ENCODE results near the gene TUBGCP3.

TUBGCP3 gene

GRCh38 chr13:112601371-112601770, 13.4 kb upstream of the TUBGCP3 start:
- TF ChIP-seq, protein P1, sequence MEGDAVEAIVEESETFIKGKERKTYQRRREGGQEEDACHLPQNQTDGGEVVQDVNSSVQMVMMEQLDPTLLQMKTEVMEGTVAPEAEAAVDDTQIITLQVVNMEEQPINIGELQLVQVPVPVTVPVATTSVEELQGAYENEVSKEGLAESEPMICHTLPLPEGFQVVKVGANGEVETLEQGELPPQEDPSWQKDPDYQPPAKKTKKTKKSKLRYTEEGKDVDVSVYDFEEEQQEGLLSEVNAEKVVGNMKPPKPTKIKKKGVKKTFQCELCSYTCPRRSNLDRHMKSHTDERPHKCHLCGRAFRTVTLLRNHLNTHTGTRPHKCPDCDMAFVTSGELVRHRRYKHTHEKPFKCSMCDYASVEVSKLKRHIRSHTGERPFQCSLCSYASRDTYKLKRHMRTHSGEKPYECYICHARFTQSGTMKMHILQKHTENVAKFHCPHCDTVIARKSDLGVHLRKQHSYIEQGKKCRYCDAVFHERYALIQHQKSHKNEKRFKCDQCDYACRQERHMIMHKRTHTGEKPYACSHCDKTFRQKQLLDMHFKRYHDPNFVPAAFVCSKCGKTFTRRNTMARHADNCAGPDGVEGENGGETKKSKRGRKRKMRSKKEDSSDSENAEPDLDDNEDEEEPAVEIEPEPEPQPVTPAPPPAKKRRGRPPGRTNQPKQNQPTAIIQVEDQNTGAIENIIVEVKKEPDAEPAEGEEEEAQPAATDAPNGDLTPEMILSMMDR (IDR thresholded peaks at IDR 0.05; ENCODE audit: borderline replicate concordance, insufficient read depth, low read depth, low read length), result no peak

GRCh38 chr13:112596235-112596634, 8.3 kb upstream of the TUBGCP3 start:
- no peak overlapping the region for H3K4me3 ChIP-seq (ENCODE audit: low read depth, low read length)
- TF ChIP-seq, protein P1 (IDR thresholded peaks at IDR 0.05; ENCODE audit: borderline replicate concordance, insufficient read depth, low read depth, low read length), result no peak

More at GRCh38 chr13:112601371-112601770, 13.4 kb upstream of the TUBGCP3 start:
- H3K4me3 ChIP-seq (ENCODE audit: low read depth, low read length), result no peak overlapping the region

GRCh38 chr13:112592647-112593046, 4.7 kb upstream of the TUBGCP3 start:
- TF ChIP-seq, protein P1 (IDR thresholded peaks at IDR 0.05; ENCODE audit: borderline replicate concordance, insufficient read depth, low read depth, low read length), result no peak
- no peak overlapping the region for H3K4me3 ChIP-seq (ENCODE audit: low read depth, low read length)

GRCh38 chr13:112592181-112592580, 4.2 kb upstream of the TUBGCP3 start:
- H3K4me3 ChIP-seq (ENCODE audit: low read depth, low read length), result no peak overlapping the region
- TF ChIP-seq, protein P1 (IDR thresholded peaks at IDR 0.05; ENCODE audit: borderline replicate concordance, insufficient read depth, low read depth, low read length), result no peak

- TF ChIP-seq, protein P1 (IDR thresholded peaks at IDR 0.05; ENCODE audit: borderline replicate concordance, insufficient read depth, low read depth, low read length), result no peak
- H3K4me3 ChIP-seq (ENCODE audit: low read depth, low read length), result peak overlapping the region; percentile 96
These were observed 741 bp upstream of the TUBGCP3 start for GRCh38 chr13:112588490-112589297.

DNA sequence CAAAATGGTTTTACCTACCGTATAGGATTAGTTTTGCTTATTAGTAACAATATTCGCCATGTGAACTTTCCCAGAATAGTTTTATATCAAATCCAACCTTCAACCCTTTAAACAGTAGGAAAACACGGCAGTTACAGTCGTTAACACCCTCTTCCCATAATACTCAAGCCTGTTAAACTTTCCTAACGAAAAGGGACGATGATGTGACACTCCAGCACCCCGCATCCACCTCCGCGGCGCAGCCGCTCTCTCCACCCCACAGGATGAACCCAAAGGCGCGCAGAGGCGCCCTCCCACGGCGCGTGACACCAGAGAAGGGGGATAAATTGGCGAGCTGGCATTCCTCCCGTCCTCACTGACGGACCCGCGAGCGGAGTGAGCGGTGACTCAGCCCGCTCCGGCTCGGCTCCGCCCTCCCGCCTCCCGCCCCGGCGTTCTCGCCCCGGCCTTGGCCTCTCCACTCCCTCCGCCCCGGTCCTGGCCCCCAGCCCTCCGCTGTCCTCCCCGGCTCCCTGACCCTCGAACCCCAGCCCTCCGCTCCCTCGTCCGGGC, 665 bp downstream of the TUBGCP3 start:
- TF ChIP-seq, protein P1 (IDR thresholded peaks at IDR 0.05; ENCODE audit: borderline replicate concordance, insufficient read depth, low read depth, low read length), result no peak
- peak overlapping the region; percentile 96 for H3K4me3 ChIP-seq (ENCODE audit: low read depth, low read length)

Data from GM12875 (cell line).